ENCODE data around the gene ATG101. TPM values are rescaled to one million over a fixed set of nuclear protein-coding genes. Genes with fewer than 3 reads are reported as not detected.

The ATG101 gene
- total RNA-seq, 4 donors from 2014 or later = 36.7 to 60.2 (median 52.6) TPM

- no peak for ATAC-seq
- H3K27me3 ChIP-seq = peaks cover 48% of the 10 kb centered on the region
- no peaks in the 10 kb centered on the region for H3K36me3 ChIP-seq
- WGBS, 2 donors (ENCODE audit: low coverage in 1 of 2) = 83 to 94% methylated on average over 2 to 5 of the region's 7 CpGs
- TF ChIP-seq POLR2AphosphoS5 (IDR thresholded peaks at IDR 0.05) (no peak), CTCF (IDR thresholded peaks at IDR 0.05) (no peak), EP300 (IDR thresholded peaks at IDR 0.05) (no peak), POLR2A (IDR thresholded peaks at IDR 0.05) (no peak)
- H3K4me1 ChIP-seq = peaks cover 0 to 20% (median 3%) of the 10 kb centered on the region in 3 donors
- no peak overlapping the region for H3K27ac ChIP-seq
- no peak overlapping the region for H3K4me3 ChIP-seq
- no peaks in the 10 kb centered on the region for H3K9me3 ChIP-seq
These were observed 53.1 kb downstream of the ATG101 start for GRCh38 chr12:52122904-52123303.

- H3K27ac ChIP-seq = no peak overlapping the region
- no peak for TF ChIP-seq CTCF (IDR thresholded peaks at IDR 0.05)
- no peak for TF ChIP-seq POLR2AphosphoS5 (IDR thresholded peaks at IDR 0.05)
- no peak for TF ChIP-seq EP300 (IDR thresholded peaks at IDR 0.05)
- no peak for TF ChIP-seq POLR2A (IDR thresholded peaks at IDR 0.05)
- WGBS, 2 donors (ENCODE audit: low coverage in 1 of 2) = 64 to 100% methylated on average over 1 to 8 of the region's 8 CpGs
- H3K27me3 ChIP-seq = peaks cover 48% of the 10 kb centered on the region
- H3K36me3 ChIP-seq = no peaks in the 10 kb centered on the region
- peaks cover 0 to 20% (median 3%) of the 10 kb centered on the region in 3 donors for H3K4me1 ChIP-seq
- H3K9me3 ChIP-seq = no peaks in the 10 kb centered on the region
- no peak for ATAC-seq
- no peak overlapping the region for H3K4me3 ChIP-seq
These were observed 53.9 kb downstream of the ATG101 start for GRCh38 chr12:52123487-52124186.

- 75% methylated on average over 3 of the region's 6 CpGs; no CpG with 5 or more reads in 1 of the 2 donors for WGBS, 2 donors (ENCODE audit: low coverage in 1 of 2)
- H3K9me3 ChIP-seq = no peaks in the 10 kb centered on the region
- no peak for ATAC-seq
- H3K27me3 ChIP-seq = peaks cover 33% of the 10 kb centered on the region
- H3K4me1 ChIP-seq = peaks cover 0 to 14% (median 3%) of the 10 kb centered on the region in 3 donors
- peak overlapping the region in 2 of 4 donors; percentile 46 to 69 for H3K27ac ChIP-seq
- TF ChIP-seq EP300 (IDR thresholded peaks at IDR 0.05) = no peak
- TF ChIP-seq POLR2AphosphoS5 (IDR thresholded peaks at IDR 0.05) = no peak
- TF ChIP-seq CTCF (IDR thresholded peaks at IDR 0.05) = no peak
- H3K4me3 ChIP-seq = no peak overlapping the region
- H3K36me3 ChIP-seq = no peaks in the 10 kb centered on the region
These were observed 55.7 kb downstream of the ATG101 start for GRCh38 chr12:52125476-52125900.

DNA sequence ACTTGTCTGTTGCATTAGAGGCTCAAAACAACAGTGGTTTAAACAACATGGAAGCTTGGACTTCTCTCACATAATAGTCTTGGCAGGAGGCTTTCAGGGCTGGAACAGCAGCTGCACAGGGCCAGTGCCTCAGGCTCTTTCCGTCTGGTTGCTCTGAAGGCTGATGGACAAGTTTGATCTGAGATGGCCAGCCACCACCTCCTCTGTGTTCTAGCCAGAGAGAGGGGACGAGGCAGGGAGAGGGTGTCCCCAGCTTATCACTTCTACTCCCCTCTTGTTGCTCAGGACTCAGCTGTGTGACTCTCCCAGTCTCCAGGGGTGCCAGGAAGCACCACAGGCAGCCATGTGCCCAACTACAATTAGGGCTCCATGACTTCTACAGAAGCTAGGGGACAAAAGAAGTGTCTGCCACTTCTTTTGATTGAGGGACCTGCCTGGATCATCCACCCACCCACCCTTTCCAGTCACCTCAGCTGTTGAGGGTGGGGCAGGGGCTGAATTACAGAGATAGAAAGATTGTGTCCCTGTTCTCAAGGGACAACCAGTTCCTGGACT lies 56.3 kb downstream of the ATG101 start:
- ATAC-seq = no peak
- H3K4me3 ChIP-seq = no peak overlapping the region
- H3K9me3 ChIP-seq = no peaks in the 10 kb centered on the region
- H3K36me3 ChIP-seq = no peaks in the 10 kb centered on the region
- no peak for TF ChIP-seq POLR2A (IDR thresholded peaks at IDR 0.05)
- TF ChIP-seq EP300 (IDR thresholded peaks at IDR 0.05) = no peak
- TF ChIP-seq CTCF (IDR thresholded peaks at IDR 0.05) = no peak
- TF ChIP-seq POLR2AphosphoS5 (IDR thresholded peaks at IDR 0.05) = no peak
- peaks cover 0 to 14% (median 3%) of the 10 kb centered on the region in 3 donors for H3K4me1 ChIP-seq
- H3K27me3 ChIP-seq = peaks cover 27% of the 10 kb centered on the region
- WGBS, 2 donors (ENCODE audit: low coverage in 1 of 2) = 86% methylated on average over 1 of the region's 2 CpGs; no CpG with 5 or more reads in 1 of the 2 donors
- H3K27ac ChIP-seq = peak overlapping the region in 3 of 4 donors; percentile 46 to 69 (median 51)

Other genes starting within 250 kb of the ATG101 start
- gene FIGNL2, start 221.3 kb upstream of the ATG101 start, total RNA-seq = under 1 TPM in 3 of 4 donors, not detected in 1; 0.13 to 0.35 (median 0.16) TPM
- not detected for gene ANKRD33, start 181.9 kb upstream of the ATG101 start, total RNA-seq
- gene ACVRL1, start 162.5 kb upstream of the ATG101 start, total RNA-seq = 100 to 1,000 TPM in 3 of 4 donors, 10 to 100 TPM in 1; 77.4 to 133 (median 118) TPM
- 10 to 100 TPM in 2 of 4 donors, 1 to 10 TPM in 2; 6.5 to 17.9 (median 10.5) TPM for gene ACVR1B, start 118.3 kb upstream of the ATG101 start, total RNA-seq
- gene TAMALIN, start 63.0 kb upstream of the ATG101 start, total RNA-seq = 10 to 100 TPM; 11.8 to 18.0 (median 16.1) TPM
- gene NR4A1, start 18.5 kb upstream of the ATG101 start, total RNA-seq = 10 to 100 TPM; 29.9 to 67.2 (median 35.2) TPM
- 10 to 100 TPM in 1 of 4 donors, 1 to 10 TPM in 3; 4.0 to 12.8 (median 4.6) TPM for gene SMIM41, start 9.7 kb downstream of the ATG101 start, total RNA-seq
- gene KRT80, start 122.0 kb downstream of the ATG101 start, total RNA-seq = under 1 TPM in 3 of 4 donors, not detected in 1; 0.16 to 0.54 (median 0.31) TPM
- 10 to 100 TPM in 1 of 4 donors, 1 to 10 TPM in 2, under 1 TPM in 1; 0.47 to 78.7 (median 4.3) TPM for gene KRT7, start 163.3 kb downstream of the ATG101 start, total RNA-seq
- gene KRT86, start 204.7 kb downstream of the ATG101 start, total RNA-seq = 1 to 10 TPM in 1 of 4 donors, not detected in 3; 1.7 TPM
- under 1 TPM in 1 of 4 donors, not detected in 3; 0.27 TPM for gene KRT81, start 221.6 kb downstream of the ATG101 start, total RNA-seq

Data from gastroesophageal sphincter (tissue), 4 donors.